Measurements from ENCODE around the gene KLHL20.

KLHL20 gene

GRCh38 chr1:173832748-173833147 lies 118.0 kb downstream of the KLHL20 start:
- DNase-seq (ENCODE audit: low spot score), result no peak

All from AG20443 (cell line).